ENCODE data around the gene ZFAND3.

- no peak for TF ChIP-seq CTCF (IDR thresholded peaks at IDR 0.05)
- no peak for TF ChIP-seq ZFX (IDR thresholded peaks at IDR 0.05; ENCODE audit: borderline replicate concordance)
These were observed 372.5 kb downstream of the ZFAND3 start for GRCh38 chr6:38192011-38192410.
